ENCODE measurements around the gene NDE1.

Gene NDE1

GRCh38 chr16:15771694-15772093 lies 121.6 kb downstream of the NDE1 start:
- no peak overlapping the region for H3K4me3 ChIP-seq (replicated peaks; ENCODE audit: low read depth, low read length)
- no peak for TF ChIP-seq CTCF (IDR thresholded peaks at IDR 0.05; ENCODE audit: insufficient read depth, low read length, poor library complexity, severe bottlenecking)
- H3K27me3 ChIP-seq (replicated peaks; ENCODE audit: control insufficient read depth, insufficient read depth, low read length): no peaks in the 10 kb centered on the region; the same call in 1 of the 2 replicates
- no peak for DNase-seq (ENCODE audit: extremely low read depth, insufficient read length)
- H3K36me3 ChIP-seq (ENCODE audit: control insufficient read depth, insufficient read depth, low read length): no peaks in the 10 kb centered on the region

GRCh38 chr16:15772579-15773293 lies 122.7 kb downstream of the NDE1 start:
- Histone ChIP-seq H3K27me3 (replicated peaks; ENCODE audit: control insufficient read depth, insufficient read depth, low read length) (no peaks in the 10 kb centered on the region; the same call in 1 of the 2 replicates), H3K36me3 (ENCODE audit: control insufficient read depth, insufficient read depth, low read length) (no peaks in the 10 kb centered on the region), H3K4me3 (replicated peaks; ENCODE audit: low read depth, low read length) (no peak overlapping the region)
- no peak for TF ChIP-seq CTCF (IDR thresholded peaks at IDR 0.05; ENCODE audit: insufficient read depth, low read length, poor library complexity, severe bottlenecking)
- DNase-seq (ENCODE audit: extremely low read depth, insufficient read length): no peak

- Histone ChIP-seq H3K27me3 (replicated peaks; ENCODE audit: control insufficient read depth, insufficient read depth, low read length) (peaks cover 1% of the 10 kb centered on the region; the same call in 1 of the 2 replicates), H3K36me3 (ENCODE audit: control insufficient read depth, insufficient read depth, low read length) (no peaks in the 10 kb centered on the region), H3K4me3 (replicated peaks; ENCODE audit: low read depth, low read length) (no peak overlapping the region)
- TF ChIP-seq CTCF (IDR thresholded peaks at IDR 0.05; ENCODE audit: insufficient read depth, low read length, poor library complexity, severe bottlenecking): no peak
- DNase-seq (ENCODE audit: extremely low read depth, insufficient read length): no peak
Observed at GRCh38 chr16:15773968-15774367, 123.9 kb downstream of the NDE1 start.

- H3K36me3 ChIP-seq (ENCODE audit: control insufficient read depth, insufficient read depth, low read length): no peaks in the 10 kb centered on the region
- DNase-seq (ENCODE audit: extremely low read depth, insufficient read length): no peak
- TF ChIP-seq CTCF (IDR thresholded peaks at IDR 0.05; ENCODE audit: insufficient read depth, low read length, poor library complexity, severe bottlenecking): no peak
- no peak overlapping the region for H3K4me3 ChIP-seq (replicated peaks; ENCODE audit: low read depth, low read length)
- peaks cover 2% of the 10 kb centered on the region; the same call in 1 of the 2 replicates for H3K27me3 ChIP-seq (replicated peaks; ENCODE audit: control insufficient read depth, insufficient read depth, low read length)
Observed at GRCh38 chr16:15775209-15775608, 125.2 kb downstream of the NDE1 start.

- no peak for DNase-seq (ENCODE audit: extremely low read depth, insufficient read length)
- no peak for TF ChIP-seq CTCF (IDR thresholded peaks at IDR 0.05; ENCODE audit: insufficient read depth, low read length, poor library complexity, severe bottlenecking)
- Histone ChIP-seq H3K27me3 (replicated peaks; ENCODE audit: control insufficient read depth, insufficient read depth, low read length) (peaks cover 2% of the 10 kb centered on the region; the same call in 1 of the 2 replicates), H3K4me3 (replicated peaks; ENCODE audit: low read depth, low read length) (no peak overlapping the region), H3K36me3 (ENCODE audit: control insufficient read depth, insufficient read depth, low read length) (no peaks in the 10 kb centered on the region)
Observed at GRCh38 chr16:15775663-15776304, 125.7 kb downstream of the NDE1 start.

Measured in GM06990 (cell line).